HL-60 (cell line): ENCODE data around the gene MR1.

Source experiments
- CTCF ChIP-seq: IDR thresholded peaks from one replicate; pipeline ENCODE4 v1.5.1; 2011; ENCODE audit warnings: low read length, control low read depth, inconsistent platforms; ENCODE audit not compliant: insufficient read depth
- GABPA ChIP-seq: IDR thresholded peaks from 2 replicates; pipeline ENCODE4 v1.6.1; 2012; ENCODE audit warnings: low read depth
- POLR2AphosphoS5 ChIP-seq: IDR thresholded peaks from 2 replicates; pipeline ENCODE4 v1.6.1; 2012; ENCODE audit warnings: low read depth
- SPI1 ChIP-seq: IDR thresholded peaks from 2 replicates; pipeline ENCODE4 v1.6.1; 2012; ENCODE audit warnings: low read depth, mild to moderate bottlenecking, borderline replicate concordance

- no peak for TF ChIP-seq CTCF
- TF ChIP-seq GABPA: no peak
- TF ChIP-seq SPI1: no peak
- no peak for TF ChIP-seq POLR2AphosphoS5
Observed at GRCh38 chr1:181080556-181080955, 46.8 kb downstream of the MR1 start.
